ENCODE measurements around the gene ZNF281. TPM values are rescaled to one million over a fixed set of nuclear protein-coding genes. Genes with fewer than 3 reads are reported as not detected.

The ZNF281 gene
- polyA plus RNA-seq, 1 of the 3 experiments (the other 2 are of a cell fraction): 3.0 TPM

DNA sequence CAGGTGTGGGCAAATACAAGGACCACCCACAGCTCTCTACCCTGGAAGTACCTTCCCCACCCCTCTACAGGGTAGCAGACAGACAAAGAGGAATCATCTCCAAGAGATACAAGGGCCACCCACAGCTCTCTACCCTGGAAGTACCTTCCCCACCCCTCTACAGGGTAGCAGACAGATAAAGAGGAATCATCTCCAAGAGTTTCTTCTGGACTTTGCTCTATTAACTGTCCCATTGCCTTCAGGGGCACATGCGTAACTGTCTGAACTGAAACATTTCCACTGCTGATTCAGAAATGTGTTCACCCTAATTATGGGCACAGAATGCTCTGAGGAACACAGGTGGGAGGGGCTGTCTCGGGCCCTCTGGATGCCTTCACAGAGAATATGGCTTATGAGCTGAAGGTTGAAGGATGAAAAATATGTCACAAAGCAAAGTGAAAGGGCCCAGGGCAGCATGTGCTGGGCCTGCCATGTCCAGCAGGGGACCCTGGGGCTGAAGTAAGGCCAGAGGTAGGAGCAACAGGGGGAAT, 43.9 kb downstream of the ZNF281 start:
- no peak for DNase-seq
- TF ChIP-seq FOXM1 (IDR thresholded peaks at IDR 0.05; ENCODE audit: low read depth) (no peak), GATA2 (CRISPR knock-in tag; IDR thresholded peaks at IDR 0.05) (no peak), FOXJ3 (CRISPR knock-in tag; IDR thresholded peaks at IDR 0.05) (no peak), RAD21 (IDR thresholded peaks at IDR 0.05; ENCODE audit: low read length) (no peak), MXI1 (IDR thresholded peaks at IDR 0.05; ENCODE audit: low read depth, low read length) (no peak), YY1 (IDR thresholded peaks at IDR 0.05; ENCODE audit: low read depth) (no peak), ELF1 (IDR thresholded peaks at IDR 0.05) (no peak), SMC3 (IDR thresholded peaks at IDR 0.05; ENCODE audit: low read depth, low read length) (no peak), NRF1 (IDR thresholded peaks at IDR 0.05; ENCODE audit: low read depth, low read length) (no peak), TAF1 (IDR thresholded peaks at IDR 0.05; ENCODE audit: borderline replicate concordance, low read depth, low read length) (no peak), PBX3 (IDR thresholded peaks at IDR 0.05) (no peak), MEF2A (IDR thresholded peaks at IDR 0.05; ENCODE audit: borderline replicate concordance, low read depth) (no peak), EZH2phosphoT487 (IDR thresholded peaks at IDR 0.05; ENCODE audit: borderline replicate concordance, low read depth) (no peak), FOSL2 (IDR thresholded peaks at IDR 0.05; ENCODE audit: borderline replicate concordance, low read depth) (no peak), CHD2 (IDR thresholded peaks at IDR 0.05; ENCODE audit: low read length, partially characterized antibody) (no peak), TCF12 (IDR thresholded peaks at IDR 0.05) (no peak), CTCF (IDR thresholded peaks at IDR 0.05) (no peak), EP300 (IDR thresholded peaks at IDR 0.05; ENCODE audit: borderline replicate concordance in 1 of 2, low read depth in 1 of 2, low read length in 1 of 2) (no peak), NFIC (IDR thresholded peaks at IDR 0.05; ENCODE audit: borderline replicate concordance) (no peak)
- TF ChIP-seq, protein P1, sequence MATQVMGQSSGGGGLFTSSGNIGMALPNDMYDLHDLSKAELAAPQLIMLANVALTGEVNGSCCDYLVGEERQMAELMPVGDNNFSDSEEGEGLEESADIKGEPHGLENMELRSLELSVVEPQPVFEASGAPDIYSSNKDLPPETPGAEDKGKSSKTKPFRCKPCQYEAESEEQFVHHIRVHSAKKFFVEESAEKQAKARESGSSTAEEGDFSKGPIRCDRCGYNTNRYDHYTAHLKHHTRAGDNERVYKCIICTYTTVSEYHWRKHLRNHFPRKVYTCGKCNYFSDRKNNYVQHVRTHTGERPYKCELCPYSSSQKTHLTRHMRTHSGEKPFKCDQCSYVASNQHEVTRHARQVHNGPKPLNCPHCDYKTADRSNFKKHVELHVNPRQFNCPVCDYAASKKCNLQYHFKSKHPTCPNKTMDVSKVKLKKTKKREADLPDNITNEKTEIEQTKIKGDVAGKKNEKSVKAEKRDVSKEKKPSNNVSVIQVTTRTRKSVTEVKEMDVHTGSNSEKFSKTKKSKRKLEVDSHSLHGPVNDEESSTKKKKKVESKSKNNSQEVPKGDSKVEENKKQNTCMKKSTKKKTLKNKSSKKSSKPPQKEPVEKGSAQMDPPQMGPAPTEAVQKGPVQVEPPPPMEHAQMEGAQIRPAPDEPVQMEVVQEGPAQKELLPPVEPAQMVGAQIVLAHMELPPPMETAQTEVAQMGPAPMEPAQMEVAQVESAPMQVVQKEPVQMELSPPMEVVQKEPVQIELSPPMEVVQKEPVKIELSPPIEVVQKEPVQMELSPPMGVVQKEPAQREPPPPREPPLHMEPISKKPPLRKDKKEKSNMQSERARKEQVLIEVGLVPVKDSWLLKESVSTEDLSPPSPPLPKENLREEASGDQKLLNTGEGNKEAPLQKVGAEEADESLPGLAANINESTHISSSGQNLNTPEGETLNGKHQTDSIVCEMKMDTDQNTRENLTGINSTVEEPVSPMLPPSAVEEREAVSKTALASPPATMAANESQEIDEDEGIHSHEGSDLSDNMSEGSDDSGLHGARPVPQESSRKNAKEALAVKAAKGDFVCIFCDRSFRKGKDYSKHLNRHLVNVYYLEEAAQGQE (IDR thresholded peaks at IDR 0.05; ENCODE audit: low read depth, low read length): no peak
- CTCF ChIA-PET: interaction anchor here (2.5 kb wide), 1 partner anchor 145 kb away, joined by 5 read pairs; no protein-coding TSS in a partner anchor
- no peak overlapping the region for H3K27ac ChIP-seq (ENCODE audit: low read depth in 2 of 2, low read length in 1 of 2)
- H2AFZ ChIP-seq (ENCODE audit: low read depth): no peak overlapping the region
- H3K9me2 ChIP-seq: no peaks in the 10 kb centered on the region
- WGBS (ENCODE audit: low lambda C conversion rate): 64% methylated on average over 2 of the region's 2 CpGs
- H3K4me2 ChIP-seq: no peak overlapping the region
- H4K20me1 ChIP-seq (ENCODE audit: insufficient read depth): no peaks in the 10 kb centered on the region
- H3K9ac ChIP-seq: no peak overlapping the region
- H3K4me3 ChIP-seq (ENCODE audit: low read depth in 2 of 2, low read length in 1 of 2): no peak overlapping the region
- no peaks in the 10 kb centered on the region for H3K36me3 ChIP-seq (replicated peaks in 1 of 2; ENCODE audit: control insufficient read depth in 1 of 2, insufficient read depth in 2 of 2, low read length in 1 of 2)
- H3K4me1 ChIP-seq (ENCODE audit: control insufficient read depth in 1 of 2, insufficient read depth in 2 of 2, low read depth in 1 of 2, low read length in 1 of 2): peaks cover 2 to 33% of the 10 kb centered on the region in 2 experiments
- H3K27me3 ChIP-seq (ENCODE audit: insufficient read depth): no peaks in the 10 kb centered on the region
- no peaks in the 10 kb centered on the region for H3K9me3 ChIP-seq
- POLR2A ChIA-PET: no interaction called here
- H3K79me2 ChIP-seq (ENCODE audit: insufficient read depth): no peaks in the 10 kb centered on the region
- peaks cover 19% of the 10 kb centered on the region for H3F3A ChIP-seq (replicated peaks; ENCODE audit: insufficient read depth)

All from SK-N-SH (cell line).